Measurements from ENCODE around the gene PRMT5. TPM values are rescaled to one million over a fixed set of nuclear protein-coding genes. Genes with fewer than 3 reads are reported as not detected.
A peak's percentile ranks its signal among the peaks of the same experiment; 100 is the strongest.

Gene PRMT5
- total and polyA plus RNA-seq, 2 donors, result 31.8 to 76.4 TPM

- H3K4me3 ChIP-seq (ENCODE audit: low read length in 2 of 2), result no peak overlapping the region
- 96% methylated on average over 5 of the region's 5 CpGs for WGBS
- no peaks in the 10 kb centered on the region for H3K9me3 ChIP-seq (ENCODE audit: control insufficient read depth in 2 of 2, insufficient read depth in 1 of 2, low read length in 1 of 2)
- no peak for DNase-seq (ENCODE audit: low read depth in 6 of 9, low spot score in 9 of 9)
- H3K27ac ChIP-seq (ENCODE audit: low read depth in 1 of 2, low read length in 1 of 2), result no peak overlapping the region
- no peaks in the 10 kb centered on the region for H3K27me3 ChIP-seq (ENCODE audit: control insufficient read depth in 2 of 2, insufficient read depth in 1 of 2, low read length in 1 of 2)
- H3K36me3 ChIP-seq (ENCODE audit: control insufficient read depth in 2 of 2, insufficient read depth in 2 of 2, low read length in 1 of 2), result peaks cover 11 to 33% of the 10 kb centered on the region in 2 donors
- peaks cover 0 to 3% of the 10 kb centered on the region in 2 donors for H3K4me1 ChIP-seq (ENCODE audit: control insufficient read depth in 2 of 2, insufficient read depth in 2 of 2, low read length in 2 of 2)
Observed at GRCh38 chr14:22896356-22896755, 32.8 kb downstream of the PRMT5 start.

- no peak for DNase-seq (ENCODE audit: low read depth in 6 of 9, low spot score in 9 of 9)
- 100% methylated on average over 1 of the region's 1 CpG for WGBS
Observed at GRCh38 chr14:22895402-22895801, 33.8 kb downstream of the PRMT5 start.

DNA sequence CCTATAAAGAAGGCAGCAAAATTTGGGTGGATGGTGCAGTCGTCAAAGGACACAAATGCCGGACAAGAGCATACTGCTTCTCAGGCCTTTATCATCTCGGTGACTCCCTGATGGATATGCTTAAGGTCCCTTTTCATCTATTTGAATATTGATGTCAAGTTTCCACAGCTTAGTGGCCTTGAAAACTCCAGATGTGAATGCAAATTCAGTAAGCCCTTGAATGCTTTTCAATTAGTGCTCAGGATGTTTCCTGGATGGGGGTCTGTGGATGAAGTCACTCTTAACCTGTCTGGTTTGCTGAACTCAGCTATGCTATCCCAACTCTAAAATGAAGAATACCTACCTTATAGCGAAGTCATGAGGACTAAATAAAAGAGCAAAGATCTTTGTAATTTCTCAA lies 35.5 kb downstream of the PRMT5 start:
- peaks cover 1 to 5% of the 10 kb centered on the region in 2 donors for H3K4me1 ChIP-seq (ENCODE audit: control insufficient read depth in 2 of 2, insufficient read depth in 2 of 2, low read length in 2 of 2)
- H3K4me3 ChIP-seq (ENCODE audit: low read length in 2 of 2), result no peak overlapping the region
- no peak overlapping the region for H3K27ac ChIP-seq (ENCODE audit: low read depth in 1 of 2, low read length in 1 of 2)
- no peak for DNase-seq (ENCODE audit: low read depth in 6 of 9, low spot score in 9 of 9)
- H3K9me3 ChIP-seq (ENCODE audit: control insufficient read depth in 2 of 2, insufficient read depth in 1 of 2, low read length in 1 of 2), result no peaks in the 10 kb centered on the region
- no peaks in the 10 kb centered on the region for H3K27me3 ChIP-seq (ENCODE audit: control insufficient read depth in 2 of 2, insufficient read depth in 1 of 2, low read length in 1 of 2)
- 98% methylated on average over 4 of the region's 4 CpGs for WGBS
- peaks cover 4 to 14% of the 10 kb centered on the region in 2 donors for H3K36me3 ChIP-seq (ENCODE audit: control insufficient read depth in 2 of 2, insufficient read depth in 2 of 2, low read length in 1 of 2)

More at GRCh38 chr14:22895402-22895801, 33.8 kb downstream of the PRMT5 start:
- no peaks in the 10 kb centered on the region for H3K27me3 ChIP-seq (ENCODE audit: control insufficient read depth in 2 of 2, insufficient read depth in 1 of 2, low read length in 1 of 2)
- H3K4me1 ChIP-seq (ENCODE audit: control insufficient read depth in 2 of 2, insufficient read depth in 2 of 2, low read length in 2 of 2), result peaks cover 0 to 3% of the 10 kb centered on the region in 2 donors
- no peak overlapping the region for H3K27ac ChIP-seq (ENCODE audit: low read depth in 1 of 2, low read length in 1 of 2)
- H3K9me3 ChIP-seq (ENCODE audit: control insufficient read depth in 2 of 2, insufficient read depth in 1 of 2, low read length in 1 of 2), result no peaks in the 10 kb centered on the region
- peaks cover 4 to 24% of the 10 kb centered on the region in 2 donors for H3K36me3 ChIP-seq (ENCODE audit: control insufficient read depth in 2 of 2, insufficient read depth in 2 of 2, low read length in 1 of 2)
- no peak overlapping the region for H3K4me3 ChIP-seq (ENCODE audit: low read length in 2 of 2)

DNA sequence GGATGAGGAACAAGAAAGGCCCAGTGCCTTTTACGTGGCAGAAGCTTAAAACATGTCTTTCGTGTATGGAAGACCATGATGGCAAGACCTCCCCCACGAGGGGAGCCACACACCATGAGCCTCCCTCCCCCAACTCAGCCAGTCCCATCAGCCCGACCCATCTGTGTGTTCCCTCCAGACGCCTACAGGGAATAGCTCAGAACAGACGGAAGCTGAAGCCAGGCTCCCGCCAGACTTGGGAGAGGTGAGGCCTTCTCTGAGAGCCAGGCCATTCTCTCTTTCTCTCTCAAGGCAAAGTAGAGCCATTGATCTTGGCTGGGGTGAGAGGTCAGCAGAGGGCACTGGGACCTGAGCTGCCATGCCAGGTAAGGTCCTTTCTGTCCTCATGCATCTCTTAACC lies 36.7 kb downstream of the PRMT5 start:
- Histone ChIP-seq H3K4me1 (ENCODE audit: control insufficient read depth in 2 of 2, insufficient read depth in 2 of 2, low read length in 2 of 2) (peaks cover 10 to 17% of the 10 kb centered on the region in 2 donors), H3K36me3 (ENCODE audit: control insufficient read depth in 2 of 2, insufficient read depth in 2 of 2, low read length in 1 of 2) (peaks cover 0 to 7% of the 10 kb centered on the region in 2 donors), H3K27ac (ENCODE audit: low read depth in 1 of 2, low read length in 1 of 2) (no peak overlapping the region), H3K27me3 (ENCODE audit: control insufficient read depth in 2 of 2, insufficient read depth in 1 of 2, low read length in 1 of 2) (peaks cover 0 to 8% of the 10 kb centered on the region in 2 donors), H3K4me3 (ENCODE audit: low read length in 2 of 2) (no peak overlapping the region), H3K9me3 (ENCODE audit: control insufficient read depth in 2 of 2, insufficient read depth in 1 of 2, low read length in 1 of 2) (no peaks in the 10 kb centered on the region)
- no peak for DNase-seq (ENCODE audit: low read depth in 6 of 9, low spot score in 9 of 9)
- WGBS, result 96% methylated on average over 7 of the region's 7 CpGs

DNA sequence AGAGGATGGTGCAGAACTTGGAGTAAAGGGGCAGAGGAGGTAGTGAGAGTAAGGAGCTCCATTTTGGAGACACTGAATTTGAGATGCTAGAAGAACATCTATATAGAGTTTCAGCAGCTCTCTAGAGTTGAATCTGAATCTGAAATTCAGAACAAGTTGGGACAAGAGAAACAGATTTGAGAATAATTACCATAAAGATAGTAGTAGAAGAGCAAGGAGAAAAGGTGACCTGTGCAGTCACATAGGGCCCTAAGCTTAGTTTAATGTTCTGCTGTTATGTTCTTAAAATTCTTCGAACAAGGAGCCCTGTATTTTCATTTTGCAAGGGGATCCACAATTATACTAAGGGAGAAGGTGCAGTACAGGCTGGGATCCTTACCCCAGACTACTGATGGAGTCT lies 38.8 kb downstream of the PRMT5 start:
- H3K27me3 ChIP-seq (ENCODE audit: control insufficient read depth in 2 of 2, insufficient read depth in 1 of 2, low read length in 1 of 2), result peaks cover 3 to 27% of the 10 kb centered on the region in 2 donors
- H3K4me1 ChIP-seq (ENCODE audit: control insufficient read depth in 2 of 2, insufficient read depth in 2 of 2, low read length in 2 of 2), result peaks cover 21 to 31% of the 10 kb centered on the region in 2 donors
- H3K9me3 ChIP-seq (ENCODE audit: control insufficient read depth in 2 of 2, insufficient read depth in 1 of 2, low read length in 1 of 2), result no peaks in the 10 kb centered on the region
- DNase-seq (ENCODE audit: low read depth in 6 of 9, low spot score in 9 of 9), result no peak
- WGBS, result 93% methylated on average over 1 of the region's 1 CpG
- no peak overlapping the region for H3K4me3 ChIP-seq (ENCODE audit: low read length in 2 of 2)
- peaks cover 0 to 4% of the 10 kb centered on the region in 2 donors for H3K36me3 ChIP-seq (ENCODE audit: control insufficient read depth in 2 of 2, insufficient read depth in 2 of 2, low read length in 1 of 2)
- no peak overlapping the region for H3K27ac ChIP-seq (ENCODE audit: low read depth in 1 of 2, low read length in 1 of 2)

- H3K4me1 ChIP-seq (ENCODE audit: control insufficient read depth in 2 of 2, insufficient read depth in 2 of 2, low read length in 2 of 2), result peaks cover 21 to 40% of the 10 kb centered on the region in 2 donors
- H3K4me3 ChIP-seq (ENCODE audit: low read length in 2 of 2), result no peak overlapping the region
- no peaks in the 10 kb centered on the region for H3K36me3 ChIP-seq (ENCODE audit: control insufficient read depth in 2 of 2, insufficient read depth in 2 of 2, low read length in 1 of 2)
- peak in 4 of 9 donors; percentile 34 to 61 (median 42) for DNase-seq (ENCODE audit: low read depth in 6 of 9, low spot score in 9 of 9)
- WGBS, result 68% methylated on average over 4 of the region's 4 CpGs
- peak overlapping the region in 1 of 2 donors; percentile 74 for H3K27ac ChIP-seq (ENCODE audit: low read depth in 1 of 2, low read length in 1 of 2)
- peaks cover 3 to 45% of the 10 kb centered on the region in 2 donors for H3K27me3 ChIP-seq (ENCODE audit: control insufficient read depth in 2 of 2, insufficient read depth in 1 of 2, low read length in 1 of 2)
- no peaks in the 10 kb centered on the region for H3K9me3 ChIP-seq (ENCODE audit: control insufficient read depth in 2 of 2, insufficient read depth in 1 of 2, low read length in 1 of 2)
Observed at GRCh38 chr14:22888662-22889061, 40.5 kb downstream of the PRMT5 start.

GRCh38 chr14:22887990-22888378 lies 41.2 kb downstream of the PRMT5 start:
- Histone ChIP-seq H3K9me3 (ENCODE audit: control insufficient read depth in 2 of 2, insufficient read depth in 1 of 2, low read length in 1 of 2) (no peaks in the 10 kb centered on the region), H3K4me3 (ENCODE audit: low read length in 2 of 2) (peak overlapping the region; percentile 36 to 50), H3K27me3 (ENCODE audit: control insufficient read depth in 2 of 2, insufficient read depth in 1 of 2, low read length in 1 of 2) (peaks cover 3 to 51% of the 10 kb centered on the region in 2 donors), H3K27ac (ENCODE audit: low read depth in 1 of 2, low read length in 1 of 2) (peak overlapping the region; percentile 74 to 88), H3K36me3 (ENCODE audit: control insufficient read depth in 2 of 2, insufficient read depth in 2 of 2, low read length in 1 of 2) (no peaks in the 10 kb centered on the region), H3K4me1 (ENCODE audit: control insufficient read depth in 2 of 2, insufficient read depth in 2 of 2, low read length in 2 of 2) (peaks cover 21 to 47% of the 10 kb centered on the region in 2 donors)
- peak in 6 of 9 donors; percentile 42 to 87 (median 70) for DNase-seq (ENCODE audit: low read depth in 6 of 9, low spot score in 9 of 9)
- 35% methylated on average over 5 of the region's 5 CpGs for WGBS

DNA sequence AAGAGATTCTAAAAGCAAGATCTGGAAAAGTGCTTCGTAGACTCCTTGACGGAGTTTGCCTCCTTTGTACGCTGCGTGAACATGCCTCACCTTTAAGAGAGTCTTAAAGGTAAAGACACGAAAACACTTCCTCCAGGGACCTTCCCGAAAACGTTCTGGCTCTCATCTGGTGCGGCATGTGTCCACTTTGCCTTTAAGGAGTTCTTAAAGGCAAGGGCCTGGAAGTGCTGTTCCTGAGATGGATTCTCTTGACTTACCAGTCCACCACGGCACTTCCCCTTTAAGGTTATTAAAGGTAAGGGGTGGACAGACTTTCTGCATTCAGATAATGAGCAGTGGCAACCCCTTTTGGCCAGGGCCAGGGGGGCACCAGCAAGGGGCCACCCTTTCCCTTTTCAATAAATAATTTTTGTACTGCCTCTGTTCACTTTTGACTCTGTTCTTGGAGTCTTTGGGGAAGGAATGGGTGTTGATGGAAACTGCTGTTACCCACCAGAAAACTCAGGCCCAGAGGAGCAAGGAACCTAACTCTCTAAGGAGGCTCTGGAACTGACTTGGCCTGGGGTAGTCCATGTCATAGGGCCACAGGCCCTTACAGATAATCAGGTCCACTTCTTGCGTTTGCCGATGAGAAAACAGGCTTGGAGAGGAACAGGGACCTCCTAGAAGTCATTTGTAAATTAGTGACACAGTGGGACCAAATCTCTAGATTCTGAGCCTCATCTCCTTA lies 41.8 kb downstream of the PRMT5 start:
- Histone ChIP-seq H3K9me3 (ENCODE audit: control insufficient read depth in 2 of 2, insufficient read depth in 1 of 2, low read length in 1 of 2) (no peaks in the 10 kb centered on the region), H3K4me3 (ENCODE audit: low read length in 2 of 2) (peak overlapping the region; percentile 36 to 50), H3K27ac (ENCODE audit: low read depth in 1 of 2, low read length in 1 of 2) (peak overlapping the region; percentile 74 to 79), H3K4me1 (ENCODE audit: control insufficient read depth in 2 of 2, insufficient read depth in 2 of 2, low read length in 2 of 2) (peaks cover 21 to 51% of the 10 kb centered on the region in 2 donors), H3K36me3 (ENCODE audit: control insufficient read depth in 2 of 2, insufficient read depth in 2 of 2, low read length in 1 of 2) (no peaks in the 10 kb centered on the region), H3K27me3 (ENCODE audit: control insufficient read depth in 2 of 2, insufficient read depth in 1 of 2, low read length in 1 of 2) (peaks cover 3 to 55% of the 10 kb centered on the region in 2 donors)
- 37% methylated on average over 11 of the region's 11 CpGs for WGBS
- DNase-seq (ENCODE audit: low read depth in 6 of 9, low spot score in 9 of 9), result peak in 3 of 9 donors; percentile 27 to 60 (median 34)

DNA sequence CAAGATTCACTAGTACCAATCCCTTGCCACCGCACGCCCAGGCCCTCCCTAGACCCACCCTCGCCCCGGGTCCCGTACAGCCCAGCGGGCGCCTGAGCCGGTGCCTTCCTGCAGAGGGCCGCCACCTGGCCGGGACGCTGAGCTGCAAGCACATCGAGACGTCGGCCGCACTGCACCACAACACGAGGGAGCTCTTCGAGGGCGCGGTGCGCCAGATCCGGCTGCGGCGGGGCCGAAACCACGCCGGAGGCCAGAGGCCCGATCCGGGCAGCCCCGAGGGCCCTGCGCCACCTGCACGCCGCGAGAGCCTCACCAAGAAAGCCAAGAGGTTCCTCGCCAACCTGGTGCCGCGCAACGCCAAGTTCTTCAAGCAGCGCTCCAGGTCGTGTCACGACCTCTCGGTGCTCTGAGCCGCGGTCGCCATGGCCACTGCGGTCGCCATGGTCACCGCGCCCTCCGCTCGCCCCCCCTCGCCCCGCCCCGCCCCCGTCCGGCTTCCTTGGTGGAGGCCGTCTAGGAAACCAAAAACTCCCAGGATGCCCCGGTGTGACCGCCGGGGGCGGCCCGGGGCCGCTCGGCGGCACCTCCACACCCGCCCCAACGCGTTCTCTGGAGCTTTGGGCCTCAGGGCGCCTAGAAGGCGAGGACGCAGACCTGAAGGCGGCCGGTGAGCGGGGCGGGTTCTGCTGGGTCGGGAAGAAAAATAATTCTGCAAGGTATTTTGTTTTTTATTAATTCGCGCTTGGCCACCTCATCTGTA lies 42.5 kb downstream of the PRMT5 start:
- peak overlapping the region in 1 of 2 donors; percentile 62 for H3K27ac ChIP-seq (ENCODE audit: low read depth in 1 of 2, low read length in 1 of 2)
- no peaks in the 10 kb centered on the region for H3K9me3 ChIP-seq (ENCODE audit: control insufficient read depth in 2 of 2, insufficient read depth in 1 of 2, low read length in 1 of 2)
- H3K4me3 ChIP-seq (ENCODE audit: low read length in 2 of 2), result peak overlapping the region; percentile 36 to 50
- WGBS, result 4% methylated on average over 77 of the region's 77 CpGs
- DNase-seq (ENCODE audit: low read depth in 6 of 9, low spot score in 9 of 9), result peak in 5 of 9 donors; percentile 34 to 76 (median 55)
- peaks cover 21 to 57% of the 10 kb centered on the region in 2 donors for H3K4me1 ChIP-seq (ENCODE audit: control insufficient read depth in 2 of 2, insufficient read depth in 2 of 2, low read length in 2 of 2)
- peaks cover 3 to 62% of the 10 kb centered on the region in 2 donors for H3K27me3 ChIP-seq (ENCODE audit: control insufficient read depth in 2 of 2, insufficient read depth in 1 of 2, low read length in 1 of 2)
- no peaks in the 10 kb centered on the region for H3K36me3 ChIP-seq (ENCODE audit: control insufficient read depth in 2 of 2, insufficient read depth in 2 of 2, low read length in 1 of 2)
